K562 (cell line): Measurements from ENCODE around the gene ATAD3C. TPM values are rescaled to one million over a fixed set of nuclear protein-coding genes. Genes with fewer than 3 reads are reported as not detected.
"Not testable (repeated sequence)": the region's sequence is repeated elsewhere in the genome, so short reads cannot be mapped to it uniquely, and the experiment has no call there.

ENCODE experiments used
- ATAC-seq: fragments of 200-7000 bp; cut with Tn5 transposase; 3 replicates; pipeline ENCODE4 v1.9.1; 2020; ENCODE audit warnings: moderate library complexity
- BruUV-seq: library from RNA; stranded (reverse); fragments of 400-500 nt; replicated peaks from 2 replicates; lab custom pipeline; 2021; lab: Mats Ljungman, UMichigan
- CTCF ChIA-PET: fragments of 300-600 bp; formaldehyde crosslinking; extraction: SDS; loops from one replicate; lab custom pipeline; 2021; ENCODE audit warnings: low intra/inter-chr PET ratio; lab: Yijun Ruan, JAX
- POLR2A ChIA-PET: fragments of 300-600, 350-650 bp; sonication (Branson Sonifier 250); formaldehyde crosslinking; extraction: SDS; loops from one replicate; lab custom pipeline; 2021; ENCODE audit warnings: antibody characterized with exemption, inconsistent platforms; lab: Yijun Ruan, JAX
- DNase-seq, 4 experiments: peaks; one replicate each; pipeline versions ENCODE4 v3.0.0 to v3.0.0-alpha.2; 2011 to 2018; ENCODE audit warnings: low spot score in 3 of 4, mixed read lengths in 3 of 4; ENCODE audit errors: extremely low read depth in 1 of 4
- FAIRE-seq: peaks from 2 replicates; lab custom pipeline; 2011; peaks lifted over from hg19 to GRCh38; lab: Jason Lieb, UNC
- H2AFZ ChIP-seq: 2 replicates; pipeline ENCODE4 v1.6.0; 2011; ENCODE audit warnings: low read depth, low read length, control low read depth, inconsistent platforms
- H3K27ac ChIP-seq: fragments of 200-600 bp; 3 replicates; pipeline ENCODE4 v1.8.0; 2011; ENCODE audit warnings: low read depth, mild to moderate bottlenecking, control low read depth, inconsistent platforms, low read length, moderate library complexity, mixed read lengths; ENCODE audit errors: extremely low read depth
- H3K27me3 ChIP-seq, 2 experiments: fragments of 300-600 bp in 1 of 2; 2 replicates in 1 of 2; 3 replicates in 1 of 2; pipeline versions ENCODE4 v1.6.0 to v1.8.0; 2011; ENCODE audit warnings: inconsistent platforms in 2 of 2, low read length in 2 of 2, mild to moderate bottlenecking in 1 of 2, mixed read lengths in 1 of 2, moderate library complexity in 1 of 2; ENCODE audit not compliant: control insufficient read depth in 2 of 2, insufficient read depth in 2 of 2
- H3K36me3 ChIP-seq: fragments of 300-600 bp; 3 replicates; pipeline ENCODE4 v1.8.0; 2011; ENCODE audit warnings: mild to moderate bottlenecking, low read length, inconsistent platforms; ENCODE audit not compliant: control insufficient read depth, insufficient read depth
- H3K4me1 ChIP-seq, 2 experiments: fragments of 200-600 bp in 1 of 2; replicated peaks in 1 of 2; 2 replicates in 1 of 2; 3 replicates in 1 of 2; pipeline versions ENCODE4 v1.5.1 to v1.8.0; 2011; ENCODE audit warnings: inconsistent platforms in 2 of 2, low read length in 2 of 2, mild to moderate bottlenecking in 1 of 2, mixed read lengths in 1 of 2, moderate library complexity in 1 of 2; ENCODE audit not compliant: control insufficient read depth in 2 of 2, insufficient read depth in 2 of 2
- H3K4me2 ChIP-seq: 2 replicates; pipeline ENCODE4 v1.6.1; 2011; ENCODE audit warnings: low read length, control low read depth, inconsistent platforms, mixed read lengths; ENCODE audit not compliant: insufficient read depth
- H3K4me3 ChIP-seq: fragments of 200-600 bp; sonication (generic), shearing (Covaris generic); 2 replicates; pipeline ENCODE4 v1.5.1; 2016; ENCODE audit warnings: control low read depth, inconsistent platforms
- H3K79me2 ChIP-seq: fragments of 200-600 bp; 3 replicates; pipeline ENCODE4 v1.8.0; 2011; ENCODE audit warnings: low read length, inconsistent platforms; ENCODE audit not compliant: control insufficient read depth, insufficient read depth
- H3K9ac ChIP-seq, 2 experiments: 2 replicates each; pipeline versions ENCODE4 v1.6.0 to v1.6.1; 2011; ENCODE audit warnings: low read depth in 2 of 2, low read length in 2 of 2, control low read depth in 1 of 2, inconsistent platforms in 1 of 2, mild to moderate bottlenecking in 1 of 2, mixed read lengths in 1 of 2; ENCODE audit not compliant: insufficient read depth in 1 of 2
- H3K9me1 ChIP-seq: one replicate; pipeline ENCODE4 v1.6.0; 2011; ENCODE audit warnings: inconsistent platforms, mild to moderate bottlenecking, low read length, moderate library complexity; ENCODE audit not compliant: control insufficient read depth, insufficient read depth
- H3K9me3 ChIP-seq: replicated peaks from 2 replicates; pipeline ENCODE4 v1.5.1; 2011; ENCODE audit warnings: low read depth, low read length, inconsistent platforms; ENCODE audit not compliant: control insufficient read depth, insufficient read depth
- H4K20me1 ChIP-seq: replicated peaks from 2 replicates; pipeline ENCODE4 v1.6.1; 2011; ENCODE audit warnings: low read length, inconsistent platforms, mixed read lengths; ENCODE audit not compliant: control insufficient read depth, insufficient read depth
- GABPB1 ChIP-seq: sonication (generic); formaldehyde crosslinking; IDR thresholded peaks from 2 replicates; pipeline ENCODE4 v1.8.0; 2022; ENCODE audit warnings: mild to moderate bottlenecking, missing genetic modification reagents
- LEF1 ChIP-seq: fragments of 450-650 bp; IDR thresholded peaks from 2 replicates; pipeline ENCODE4 v1.6.1; 2016; ENCODE audit warnings: mild to moderate bottlenecking
- PHF20 ChIP-seq: fragments of 450-650 bp; IDR thresholded peaks from 2 replicates; pipeline ENCODE4 v1.6.1; 2018; ENCODE audit not compliant: partially characterized antibody
- WGBS: fragments of 100-300 bp; shearing (Covaris generic); methylation state at CpG from one replicate; pipeline ENCODE4 v1.1.6; 2016; ENCODE audit warnings: low coverage, mixed read lengths; ENCODE audit not compliant: insufficient coverage; ENCODE audit errors: missing lambda C conversion rate; 5-methylcytosine and 5-hydroxymethylcytosine counted together
- in situ Hi-C: fragments of 300-500 bp; cut with MboI; formaldehyde crosslinking; loops from 4 replicates; pipeline ENCODE4 v1.15.0; 2018; ENCODE audit warnings: inconsistent platforms, mixed read lengths
- intact Hi-C: fragments of 100-400 bp; cut with micrococcal nuclease; formaldehyde crosslinking; loops from 2 replicates; pipeline ENCODE4 v1.14.2; 2022
- polyA plus RNA-seq, 8 experiments: library from polyadenylated mRNA; depleted of rRNA in 4 of 8; stranded (reverse) in 5 of 8; unstranded in 3 of 8; fragments of >200 nt; fragmentation: Nextera tagmentation in 2 of 8; fragmentation: Illumina TruSeq in 1 of 8; extraction: Ambion mirVana in 2 of 8; extraction: Trizol in 1 of 8; gene quantifications; 2 replicates each; pipeline versions ENCODE4 v1.2.1 to v1.2.3, GENCODE V29; 2011 to 2014; ENCODE audit warnings: inconsistent platforms in 1 of 8, missing spikeins in 1 of 8
- total RNA-seq, 7 experiments: library from RNA; depleted of rRNA in 6 of 7; stranded (reverse); fragments of >200 nt in 6 of 7; fragmentation: Illumina TruSeq in 2 of 7; extraction: Trizol in 2 of 7; gene quantifications; 2 replicates each; pipeline versions ENCODE4 v1.2.1 to v1.2.3, GENCODE V29; 2011 to 2021; ENCODE audit warnings: low replicate concordance in 1 of 7
- TF ChIP-seq, protein P1 (sequence below): fragments of 250-450 bp; sonication (Bioruptor Pico); IDR thresholded peaks from 2 replicates; pipeline ENCODE4 v1.8.0; 2022; ENCODE audit warnings: inconsistent platforms

ATAD3C gene
- total and polyA plus RNA-seq, 9 of the 15 experiments (the other 6 are each of a cell fraction or from before 2014, with no cell fraction given), result 0.03 to 0.18 TPM; not detected in 7

DNA sequence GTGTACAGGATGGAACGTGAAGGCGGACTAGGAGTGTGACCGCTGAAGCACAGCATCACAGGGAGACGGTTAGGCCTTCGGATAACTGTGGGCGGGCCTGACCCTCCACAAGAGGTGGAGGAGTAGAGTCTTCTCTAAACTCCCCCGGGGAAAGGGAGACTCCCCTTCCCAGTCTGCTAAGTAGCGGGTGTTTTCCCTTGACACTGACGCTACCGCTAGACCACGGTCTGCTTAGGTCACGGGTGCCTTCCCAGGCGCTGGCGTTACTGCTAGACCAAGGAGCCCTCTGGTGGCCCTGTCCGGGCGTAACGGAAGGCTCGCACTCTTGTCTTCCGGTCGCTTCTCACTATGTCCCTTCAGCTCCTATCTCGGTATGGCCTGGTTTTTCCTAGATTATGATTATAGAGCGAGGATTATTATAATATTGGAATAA is 55.9 kb downstream of the ATAD3C start (continued):
- TF ChIP-seq GABPB1 (peak; percentile 58; the same call in 1 of the 2 replicates), LEF1 (0 out of 2 replicates have a peak, but pooled peaks have one; percentile 1)

DNA sequence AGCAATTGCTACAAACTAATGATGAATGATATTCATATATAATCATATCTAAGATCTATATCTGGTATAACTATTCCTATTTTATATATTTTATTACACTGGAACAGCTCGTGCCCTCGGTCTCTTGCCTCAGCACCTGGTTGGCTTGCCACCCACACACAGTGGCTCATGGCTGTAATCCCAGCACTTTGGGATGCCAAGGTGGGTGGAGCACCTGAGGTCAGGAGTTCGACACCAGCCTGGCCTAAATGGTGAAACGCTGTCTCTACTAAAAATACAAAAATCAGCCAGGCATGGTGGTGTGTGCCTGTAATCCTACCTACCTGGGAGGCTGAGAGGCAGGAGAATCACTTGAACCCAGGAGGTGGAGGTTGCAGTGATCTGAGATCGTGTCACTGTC is 56.3 kb downstream of the ATAD3C start:
- CTCF ChIA-PET, result interaction anchor here (1.4 kb wide), 1 partner anchor 156 kb away, joined by 5 read pairs; the partner anchor contains the start of gene DVL1
- DNase-seq, H3K79me2 ChIP-seq, H4K20me1 ChIP-seq, H3K4me3 ChIP-seq, H3K9me3 ChIP-seq, H3K9me1 ChIP-seq, in situ Hi-C loops, H3K27me3 ChIP-seq, FAIRE-seq, ATAC-seq, H3K36me3 ChIP-seq: not testable (repeated sequence)
- Histone ChIP-seq H3K27ac (peak overlapping the region; percentile 74), H3K4me2 (peak overlapping the region; percentile 67), H3K9ac (peak overlapping the region; percentile 41 to 61; a peak in 2 of 4 replicates), H3K4me1 (peaks cover 8 to 18% of the 10 kb centered on the region in 2 experiments; a peak in 3 of 5 replicates), H2AFZ (peak overlapping the region; percentile 69)
- BruUV-seq, result TSS peak; percentile 94
- TF ChIP-seq, protein P1, sequence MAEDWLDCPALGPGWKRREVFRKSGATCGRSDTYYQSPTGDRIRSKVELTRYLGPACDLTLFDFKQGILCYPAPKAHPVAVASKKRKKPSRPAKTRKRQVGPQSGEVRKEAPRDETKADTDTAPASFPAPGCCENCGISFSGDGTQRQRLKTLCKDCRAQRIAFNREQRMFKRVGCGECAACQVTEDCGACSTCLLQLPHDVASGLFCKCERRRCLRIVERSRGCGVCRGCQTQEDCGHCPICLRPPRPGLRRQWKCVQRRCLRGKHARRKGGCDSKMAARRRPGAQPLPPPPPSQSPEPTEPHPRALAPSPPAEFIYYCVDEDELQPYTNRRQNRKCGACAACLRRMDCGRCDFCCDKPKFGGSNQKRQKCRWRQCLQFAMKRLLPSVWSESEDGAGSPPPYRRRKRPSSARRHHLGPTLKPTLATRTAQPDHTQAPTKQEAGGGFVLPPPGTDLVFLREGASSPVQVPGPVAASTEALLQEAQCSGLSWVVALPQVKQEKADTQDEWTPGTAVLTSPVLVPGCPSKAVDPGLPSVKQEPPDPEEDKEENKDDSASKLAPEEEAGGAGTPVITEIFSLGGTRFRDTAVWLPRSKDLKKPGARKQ (CRISPR knock-in tag), result peak; percentile 76; the same call in 1 of the 2 replicates
- peak; percentile 6 for TF ChIP-seq PHF20
- POLR2A ChIA-PET, result interaction anchor here (0.6 to 2.0 kb wide), 5 partner anchors 98 to 223 kb away, joined by 3 to 11 read pairs (median 3); partner anchors contain the start of gene AURKAIP1
- intact Hi-C loops, result loop anchor here (10.0 kb wide), 1 partner anchor 131 kb away; the partner anchor contains the start of gene AURKAIP1
- 88% methylated on average over 5 of the region's 5 CpGs for WGBS
